GM18511 (cell line): ENCODE data around the gene AHCTF1.
"Not testable (repeated sequence)": the region's sequence is repeated elsewhere in the genome, so short reads cannot be mapped to it uniquely, and the experiment has no call there.

Experiments used
- ATAC-seq: cut with Tn5 transposase; IDR thresholded peaks from one replicate; pipeline ENCODE4 v1.9.1; 2021; ENCODE audit warnings: mild to moderate bottlenecking, moderate library complexity; ENCODE audit not compliant: unreplicated experiment

AHCTF1 gene

DNA sequence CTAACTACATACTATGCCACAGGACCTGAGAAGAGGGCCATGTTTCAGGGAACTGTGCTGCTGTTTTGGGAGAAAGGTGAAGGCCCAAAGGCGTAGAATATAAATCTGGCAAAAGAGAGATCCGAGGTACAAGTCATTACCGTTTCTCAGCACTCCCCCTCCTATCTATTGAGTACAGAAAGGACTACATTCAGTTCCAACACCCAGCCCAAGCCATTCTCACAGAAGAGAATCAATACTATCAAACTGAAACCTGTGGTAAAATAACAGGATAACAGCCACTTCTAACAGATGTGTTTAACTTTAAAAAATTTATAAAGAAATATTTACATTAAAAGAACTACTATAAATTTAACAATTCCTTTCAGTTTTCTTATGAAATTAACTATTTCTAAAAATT, 7.8 kb downstream of the AHCTF1 start:
- ATAC-seq, result no peak

DNA sequence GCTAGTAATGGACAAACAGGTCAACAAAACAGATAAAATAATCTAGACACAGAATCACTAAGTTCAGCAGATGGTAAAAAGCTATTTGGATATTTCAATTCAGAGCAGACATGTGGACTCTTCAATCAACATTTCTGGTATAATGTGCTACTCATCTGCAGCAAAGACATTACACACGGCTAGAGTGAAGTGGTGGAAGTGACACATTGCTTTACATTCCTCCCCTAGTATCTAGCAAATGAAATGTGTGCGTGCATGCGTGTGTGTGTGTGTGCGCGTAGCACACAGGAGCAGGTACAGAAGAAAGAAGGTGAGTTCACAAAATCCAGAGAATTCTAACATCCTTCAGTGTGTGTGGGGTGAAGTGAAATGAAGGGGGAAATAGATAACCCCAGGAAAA, 8.3 kb downstream of the AHCTF1 start:
- no peak for ATAC-seq

DNA sequence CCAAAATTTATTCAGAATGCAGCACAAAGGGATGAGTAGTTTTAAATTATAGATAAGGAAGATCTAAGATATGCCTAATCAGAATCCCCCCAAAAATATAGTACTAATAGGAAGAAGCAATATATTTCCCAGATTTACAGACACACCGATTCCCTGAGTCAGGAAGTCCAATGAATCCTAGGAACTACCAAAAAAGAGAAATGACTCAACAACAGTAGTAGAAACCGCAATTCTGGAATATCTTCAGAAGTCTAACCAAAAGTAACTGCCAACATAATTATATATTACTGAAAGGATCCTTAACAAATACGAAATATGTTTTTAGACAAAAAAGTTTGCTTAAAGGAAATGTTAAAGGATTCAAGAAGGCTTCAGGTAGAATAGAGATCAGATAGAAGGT, 10.3 kb downstream of the AHCTF1 start:
- ATAC-seq, result no peak

DNA sequence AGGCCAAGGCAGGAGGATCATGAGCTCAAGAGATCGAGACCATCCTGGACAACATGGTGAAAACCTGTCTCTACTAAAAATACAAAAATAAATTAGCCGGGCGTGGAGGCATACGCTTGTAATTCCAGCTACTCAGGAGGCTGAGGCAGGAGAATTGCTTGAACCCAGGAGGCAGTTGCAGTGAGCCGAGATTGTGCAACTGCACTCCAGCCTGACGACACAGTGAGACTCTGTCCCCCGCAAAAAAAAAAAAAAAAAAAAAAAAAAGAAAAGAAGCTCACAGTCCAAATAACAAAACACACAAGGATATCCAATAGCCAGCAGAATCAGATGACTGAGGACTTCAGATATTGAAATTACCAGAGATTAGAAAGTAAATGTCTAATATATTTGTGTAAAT, 11.8 kb downstream of the AHCTF1 start:
- ATAC-seq, result no peak

DNA sequence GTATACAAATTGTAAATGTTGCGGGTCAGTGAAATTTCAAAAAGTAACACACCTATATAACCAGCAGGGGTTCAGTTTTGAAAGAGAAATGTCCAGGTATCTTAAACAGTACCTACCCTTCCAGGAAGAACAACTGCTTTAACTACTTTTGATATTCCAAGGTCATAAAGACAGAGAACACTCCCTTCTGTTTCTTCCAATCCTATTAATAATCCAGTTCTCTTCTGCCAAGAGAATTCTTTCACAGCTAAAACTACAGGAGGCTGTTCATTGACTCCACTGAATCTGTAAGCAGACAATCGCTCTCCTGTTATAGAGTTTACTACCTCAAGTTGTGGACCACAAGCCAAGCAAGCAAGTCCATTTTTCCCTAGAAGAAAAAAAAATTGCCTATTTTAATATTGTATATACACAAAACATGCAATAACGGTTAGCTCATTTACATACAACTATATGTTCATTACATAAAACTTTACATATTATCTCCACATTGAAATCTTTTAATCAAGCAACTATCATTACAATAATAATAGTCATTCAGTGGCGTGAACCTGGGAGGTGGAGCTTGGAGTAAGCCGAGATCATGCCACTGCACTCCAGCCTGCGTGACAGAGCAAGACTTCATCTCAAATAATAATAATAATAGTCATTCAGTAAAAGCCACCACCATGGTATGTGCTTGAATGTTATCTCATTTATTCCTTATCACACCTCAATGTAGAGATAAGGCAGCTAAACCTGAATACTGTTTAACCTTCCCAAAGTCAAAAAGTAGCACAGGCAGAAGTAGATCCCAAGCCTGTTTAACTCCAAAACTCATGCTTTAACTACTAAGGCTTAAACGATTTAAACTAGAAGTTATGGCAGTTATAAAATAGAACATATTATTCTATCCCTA, 15.5 kb downstream of the AHCTF1 start:
- not testable (repeated sequence) for ATAC-seq

DNA sequence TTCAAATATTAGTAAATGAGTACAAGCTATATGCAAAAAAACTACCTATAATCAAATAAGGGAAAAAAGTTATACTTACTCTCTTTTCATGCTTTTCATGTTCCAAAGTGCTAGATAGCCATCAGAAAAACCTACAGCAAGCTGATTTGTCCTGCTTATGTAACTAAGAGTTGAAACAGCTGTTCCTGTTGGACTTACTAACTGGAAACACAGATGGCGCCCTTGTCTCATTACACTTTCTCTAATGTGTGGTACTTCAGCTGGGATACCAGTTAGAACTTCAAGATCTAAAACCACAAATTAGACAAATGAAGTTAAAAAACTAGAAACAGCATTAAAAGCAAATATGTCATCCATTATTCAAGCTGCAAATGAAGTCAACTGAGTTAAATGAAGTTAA, 24.3 kb downstream of the AHCTF1 start:
- peak; percentile 64 for ATAC-seq

DNA sequence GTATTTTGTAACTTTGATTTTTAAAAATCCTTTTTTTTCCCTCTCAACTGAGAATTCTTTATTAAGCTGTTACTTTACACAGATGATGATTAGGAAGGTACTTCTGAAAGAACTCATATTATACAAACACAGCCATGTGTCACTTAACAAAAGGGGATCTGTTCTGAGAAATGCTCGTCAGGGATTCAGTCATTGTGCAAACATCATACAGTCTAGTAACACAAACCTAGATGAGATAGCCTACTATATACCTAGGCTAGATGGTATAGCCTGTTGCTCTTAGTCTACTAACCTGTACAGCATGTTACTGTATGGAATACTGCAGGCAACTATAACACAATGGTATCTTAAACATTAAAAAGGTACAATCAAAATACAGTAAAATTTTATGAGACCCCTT, 24.9 kb downstream of the AHCTF1 start:
- ATAC-seq, result no peak

DNA sequence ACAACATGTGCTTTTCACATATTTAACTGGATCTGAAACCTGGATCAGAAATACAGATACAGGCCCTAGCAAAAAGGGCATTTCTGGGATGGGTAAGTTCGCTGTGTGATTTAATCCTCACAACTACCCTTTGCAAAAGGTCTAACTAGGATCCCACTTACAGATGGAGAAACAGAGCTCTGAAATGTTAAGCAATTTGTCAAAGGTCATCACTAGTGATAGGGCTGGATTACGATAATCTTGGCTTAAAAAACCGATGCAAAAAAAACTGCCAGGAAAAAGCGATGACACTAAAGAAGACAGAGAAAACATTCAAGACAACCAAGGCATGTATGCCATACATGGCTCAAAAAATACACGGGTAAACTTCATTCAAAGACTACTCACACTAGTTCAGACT, 29.9 kb downstream of the AHCTF1 start:
- no peak for ATAC-seq

DNA sequence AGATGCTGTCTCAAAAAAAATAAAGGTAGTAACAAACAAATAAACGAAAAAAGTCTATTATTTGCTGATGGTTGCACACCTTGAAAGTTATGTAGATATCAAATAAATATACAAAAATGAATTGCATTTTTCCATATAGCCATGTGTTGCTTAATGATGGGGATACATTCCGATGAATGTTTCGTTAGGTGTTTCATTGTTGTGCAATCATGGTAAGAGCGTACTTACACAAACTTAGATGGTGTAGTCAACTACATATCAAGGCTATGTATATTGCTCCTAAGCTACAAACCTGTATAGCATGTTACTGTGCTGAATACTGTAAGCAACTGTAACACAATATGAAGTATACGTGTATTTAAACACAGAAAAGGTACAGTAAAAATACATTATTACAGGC, 34.4 kb downstream of the AHCTF1 start:
- ATAC-seq, result no peak

DNA sequence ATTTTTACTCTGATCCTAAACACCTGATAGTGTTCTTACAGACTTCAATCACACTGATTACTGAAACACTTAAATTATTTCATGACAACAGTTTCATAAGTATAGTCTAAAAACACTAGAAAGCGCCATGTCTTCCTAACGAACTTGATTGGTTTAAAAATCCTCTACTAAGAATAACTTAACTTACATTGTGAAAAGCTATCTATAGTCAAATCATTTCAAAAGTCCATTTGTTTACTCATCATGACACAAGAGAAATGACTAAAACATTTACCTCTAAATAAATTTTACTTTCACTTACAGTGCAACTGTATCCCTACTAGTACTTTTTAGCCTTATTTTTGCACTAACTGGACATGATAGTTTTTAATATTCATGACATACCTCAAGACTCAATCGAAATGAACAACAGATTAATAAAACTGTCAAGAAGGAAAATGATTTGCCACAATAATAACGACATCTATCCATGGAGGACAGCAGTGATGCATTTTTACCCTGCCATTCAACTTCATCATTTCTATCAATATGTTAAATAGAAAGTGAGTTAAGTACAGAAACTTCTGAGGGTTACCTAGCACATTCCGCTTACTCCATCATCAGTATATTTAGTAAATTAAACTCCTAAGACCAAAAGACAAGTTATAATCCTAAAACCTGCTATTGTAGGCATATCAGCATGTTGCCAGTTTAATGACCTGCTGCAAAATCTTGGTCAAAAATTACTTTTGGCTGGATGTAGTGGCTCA, 38.4 kb downstream of the AHCTF1 start:
- no peak for ATAC-seq

DNA sequence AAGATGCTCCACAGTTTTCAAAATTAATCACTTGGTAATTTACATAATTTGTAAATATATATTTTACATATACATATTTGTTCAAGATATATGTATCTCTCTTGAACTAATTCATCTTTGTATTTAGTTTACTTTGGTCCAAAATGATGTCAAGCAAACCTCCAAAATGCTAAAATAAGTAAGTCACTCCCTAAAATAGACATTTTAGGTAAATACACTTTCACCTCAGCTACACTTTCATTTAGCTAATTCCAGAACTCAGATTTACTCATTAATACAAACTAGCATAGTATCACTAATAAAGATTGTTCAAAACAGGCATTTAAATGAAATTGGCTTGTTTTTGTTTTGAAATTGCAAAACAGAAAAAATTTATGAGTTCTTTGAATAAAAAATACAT, 40.6 kb downstream of the AHCTF1 start:
- no peak for ATAC-seq

DNA sequence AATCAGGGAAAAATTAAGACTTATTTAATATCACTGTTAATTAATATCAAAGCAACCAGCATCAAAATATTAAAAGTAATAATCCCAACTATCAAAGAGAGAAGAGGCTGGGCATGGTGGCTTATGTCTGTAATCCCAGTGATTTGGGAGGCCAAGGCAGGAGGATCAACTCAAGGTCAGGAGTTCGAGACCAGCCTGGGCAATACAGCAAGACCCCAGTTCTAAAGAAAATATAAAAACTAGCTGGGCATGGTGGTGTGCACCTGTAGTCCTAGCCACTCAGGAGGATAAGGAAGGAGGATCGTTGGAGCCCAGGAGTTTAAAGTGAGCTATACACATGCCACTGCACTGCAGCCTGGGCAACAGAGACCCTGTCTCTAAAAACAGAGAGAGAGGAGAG, 43.2 kb downstream of the AHCTF1 start:
- ATAC-seq, result no peak

DNA sequence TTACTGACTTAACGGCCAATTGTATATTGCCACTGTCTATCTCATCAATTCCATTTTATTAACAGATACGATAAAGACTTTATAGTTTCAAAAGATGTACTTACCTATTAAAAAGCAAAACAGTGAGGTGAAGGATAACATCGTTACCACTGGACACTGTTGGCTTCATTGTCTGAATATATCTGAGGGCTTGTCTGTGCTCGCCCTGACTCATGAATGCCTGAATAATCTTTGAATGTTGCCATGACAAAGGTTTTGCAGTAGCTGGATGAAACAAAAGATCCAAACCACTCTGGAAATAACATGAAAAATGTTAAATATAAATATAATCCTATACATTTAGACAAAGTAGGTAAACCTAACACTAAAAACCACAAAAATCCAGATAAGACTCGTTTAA, 46.4 kb downstream of the AHCTF1 start:
- ATAC-seq, result not testable (repeated sequence)

DNA sequence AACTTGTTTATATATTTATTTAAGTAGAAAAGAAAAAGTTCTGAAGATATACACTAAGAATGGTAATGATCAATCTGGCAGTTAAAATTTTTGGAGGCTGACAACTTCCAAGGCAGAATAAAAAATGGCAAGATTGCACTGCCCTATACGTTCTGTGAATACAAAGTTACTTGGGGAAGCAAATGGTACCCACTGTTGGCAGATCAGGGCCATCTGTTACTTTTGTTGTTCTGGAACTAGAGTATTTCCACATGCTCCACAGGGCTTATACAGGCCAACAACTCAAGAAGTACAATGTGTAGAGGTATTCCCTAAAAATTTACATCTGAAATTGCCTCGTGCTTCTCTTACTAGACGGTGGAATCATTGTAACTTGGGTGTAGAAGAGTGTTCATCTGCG, 53.2 kb downstream of the AHCTF1 start:
- ATAC-seq, result no peak

DNA sequence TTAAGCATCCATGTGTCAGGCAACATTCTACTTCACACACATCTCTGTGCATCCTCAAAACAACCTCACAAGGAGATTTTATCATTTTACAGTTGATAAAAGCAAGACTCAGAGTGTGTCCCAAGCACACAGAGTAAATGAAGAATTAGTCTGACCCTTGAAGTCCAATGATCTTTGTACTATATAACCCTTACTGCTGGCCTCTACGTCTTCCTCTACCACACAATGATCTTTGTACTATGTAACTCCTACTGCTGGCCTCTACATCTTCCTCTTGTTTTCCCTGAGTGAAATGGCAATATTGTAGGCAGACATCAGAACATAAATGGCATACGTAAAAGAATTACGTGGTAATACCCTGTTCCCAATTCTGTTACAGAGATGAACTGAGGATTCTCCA, 55.3 kb downstream of the AHCTF1 start:
- no peak for ATAC-seq

DNA sequence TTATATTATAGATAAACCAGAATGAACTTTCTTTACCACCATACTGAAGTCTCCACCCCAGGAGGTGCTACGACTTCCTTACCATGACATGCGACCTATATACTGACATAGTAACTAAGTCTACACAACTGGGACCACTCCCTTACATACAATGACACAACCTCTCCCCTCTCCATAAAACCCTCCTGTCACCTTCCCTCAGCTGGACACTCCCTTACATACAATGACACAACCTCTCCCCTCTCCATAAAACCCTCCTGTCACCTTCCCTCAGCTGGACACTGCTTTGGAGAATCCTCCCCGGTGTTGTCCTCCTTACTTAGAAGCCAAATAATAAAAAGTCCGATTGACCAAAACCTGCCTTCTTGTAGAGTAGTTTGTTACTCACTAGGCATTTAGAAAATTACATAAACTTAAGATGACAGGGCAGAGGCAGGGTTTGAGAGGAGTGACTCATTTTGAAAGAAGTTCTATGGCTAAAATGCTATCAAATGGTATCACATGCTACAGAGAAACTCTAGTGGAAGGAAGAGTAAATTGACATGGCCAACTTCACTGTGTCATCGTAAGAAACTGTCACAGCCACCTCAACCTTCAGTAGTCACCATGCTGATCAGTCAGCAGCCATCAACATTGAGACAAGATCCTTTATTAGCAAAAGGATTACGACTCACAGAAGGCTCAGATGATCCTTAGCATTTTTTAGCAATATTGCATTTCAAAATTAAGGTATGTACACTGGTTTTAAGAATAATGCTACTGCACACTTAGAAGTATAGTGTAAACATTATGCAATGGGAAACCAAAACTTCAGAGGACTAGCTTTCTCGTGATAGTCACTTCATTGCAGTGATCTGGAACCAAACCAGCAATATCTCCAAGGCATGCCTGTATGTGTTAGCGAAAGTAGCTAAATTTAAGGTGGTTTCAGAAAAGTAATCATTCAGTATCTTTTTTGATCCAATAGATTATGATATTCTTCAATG, 56.4 kb downstream of the AHCTF1 start:
- ATAC-seq, result peak; percentile 82

DNA sequence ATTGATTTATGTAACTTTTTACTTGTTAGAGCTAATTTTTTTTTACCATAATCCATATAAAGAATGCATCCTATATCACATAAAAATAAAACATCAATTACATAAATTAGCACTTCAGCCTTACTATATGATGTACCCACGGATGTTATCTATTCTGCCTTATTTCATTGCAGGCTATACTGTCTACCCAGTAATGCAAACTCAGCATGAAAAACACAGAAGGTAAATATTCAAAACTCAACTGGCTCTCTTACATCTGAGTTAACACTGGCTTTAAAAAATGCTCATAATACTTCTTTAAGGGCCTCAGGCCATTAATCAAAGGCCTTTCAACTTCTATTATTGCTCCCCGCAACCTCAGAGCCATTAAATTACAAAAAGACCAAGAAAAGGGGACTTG, 65.8 kb downstream of the AHCTF1 start:
- ATAC-seq, result no peak

DNA sequence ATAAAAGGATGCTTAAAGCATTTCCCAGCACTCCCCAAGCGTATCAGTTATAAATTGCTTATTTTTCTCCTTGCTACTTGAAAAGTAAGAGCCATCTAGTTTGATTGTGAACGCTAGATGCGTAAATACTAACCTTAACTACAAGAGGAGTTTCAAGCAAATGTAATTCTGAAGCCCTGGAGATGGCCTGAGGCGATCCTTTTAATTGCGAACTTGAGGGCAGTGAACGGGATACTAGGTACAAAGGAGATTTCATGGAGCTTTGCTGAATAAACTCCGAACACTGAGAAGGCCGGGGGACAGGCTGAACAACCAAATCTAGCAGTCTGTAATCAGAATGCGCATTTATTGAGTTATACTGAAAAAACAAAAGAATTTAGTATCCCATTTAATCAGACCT, 68.0 kb downstream of the AHCTF1 start:
- ATAC-seq, result not testable (repeated sequence)

DNA sequence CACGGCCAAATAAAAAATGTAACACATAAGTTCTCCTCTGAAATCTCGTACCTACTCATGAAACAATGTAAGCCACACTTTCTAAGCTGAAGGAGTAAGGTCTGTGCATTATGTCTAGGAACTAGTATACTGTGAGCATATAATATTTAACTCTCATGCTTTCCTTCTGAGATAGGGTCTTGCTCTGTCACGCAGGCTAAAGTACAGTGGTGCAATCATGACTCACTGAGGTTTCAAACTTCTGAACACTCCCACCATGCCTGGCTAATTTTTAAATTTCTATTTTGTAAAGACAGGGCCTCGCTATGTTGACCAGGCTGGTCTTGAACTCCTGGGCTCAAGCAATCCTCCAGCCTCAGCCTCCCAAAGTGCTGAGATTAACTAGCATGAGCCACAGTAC, 71.3 kb downstream of the AHCTF1 start:
- no peak for ATAC-seq

DNA sequence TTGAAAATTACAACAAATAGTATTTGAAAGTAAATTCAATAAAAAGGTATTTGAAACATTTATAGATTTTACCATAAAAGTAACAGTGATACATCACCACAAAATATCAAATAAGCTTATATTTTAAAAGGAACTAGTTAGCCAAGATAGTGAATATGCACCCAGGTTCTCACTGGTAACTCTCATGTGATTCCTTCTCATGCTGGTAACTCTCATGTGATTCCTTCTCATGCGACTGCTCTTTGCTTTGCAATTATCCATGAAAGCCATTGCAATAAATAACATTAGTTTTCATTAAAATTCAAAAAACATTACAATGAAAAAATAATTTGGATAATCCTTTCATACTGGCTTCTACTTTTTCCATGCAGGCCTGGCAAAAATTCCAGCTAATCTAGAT, 75.4 kb downstream of the AHCTF1 start:
- ATAC-seq, result no peak

DNA sequence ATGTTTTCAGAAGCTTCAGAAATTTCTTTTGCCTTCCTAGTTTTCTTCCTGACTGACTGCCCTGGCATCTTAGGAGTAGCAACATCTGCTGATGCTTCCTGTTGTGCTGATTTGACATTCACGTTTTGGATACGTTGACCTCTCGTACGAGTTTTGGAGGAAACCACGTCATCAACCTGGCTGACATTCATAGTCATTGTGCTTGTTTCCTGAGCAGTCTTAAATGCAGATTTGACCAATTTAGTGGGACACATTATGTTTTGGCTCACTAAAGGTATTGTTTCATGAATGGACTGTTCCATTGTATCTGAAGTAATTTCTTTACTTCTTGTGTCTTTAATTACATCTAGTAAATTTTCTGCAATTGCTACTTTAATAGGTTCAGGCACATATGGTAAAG, 81.1 kb downstream of the AHCTF1 start:
- ATAC-seq, result not testable (repeated sequence)
